Lower lobe of right lung (tissue), 2 donors: ENCODE measurements around the gene KRT79. TPM values are rescaled to one million over a fixed set of nuclear protein-coding genes. Genes with fewer than 3 reads are reported as not detected.

Source experiments
- ATAC-seq, 2 donors: fragments of 200-7000 bp; cut with Tn5 transposase; one replicate each; pipeline ENCODE4 v1.9.1; 2020 to 2022; ENCODE audit warnings: mild to moderate bottlenecking in 2 of 2, moderate library complexity in 2 of 2
- DNase-seq: peaks from one replicate; pipeline ENCODE4 v3.0.0-alpha.2; 2020
- H3K27ac ChIP-seq: fragments of 200-600 bp; one replicate; pipeline ENCODE4 v1.8.0; 2022
- H3K27me3 ChIP-seq: fragments of 200-600 bp; one replicate; pipeline ENCODE4 v1.8.0; 2022; ENCODE audit warnings: low read depth
- H3K36me3 ChIP-seq: fragments of 200-600 bp; one replicate; pipeline ENCODE4 v1.8.0; 2022; ENCODE audit warnings: mild to moderate bottlenecking
- H3K4me1 ChIP-seq: fragments of 200-600 bp; one replicate; pipeline ENCODE4 v1.8.0; 2022
- H3K4me3 ChIP-seq: fragments of 200-600 bp; one replicate; pipeline ENCODE4 v1.8.0; 2022; ENCODE audit warnings: mild to moderate bottlenecking
- H3K9me3 ChIP-seq: fragments of 200-600 bp; one replicate; pipeline ENCODE4 v1.8.0; 2022
- CTCF ChIP-seq: fragments of 200-600 bp; IDR thresholded peaks from one replicate; pipeline ENCODE4 v1.8.0; 2022; ENCODE audit warnings: antibody characterized with exemption, mild to moderate bottlenecking
- intact Hi-C: fragments of 100-400 bp; cut with DNase I; formaldehyde crosslinking; loops from one replicate; pipeline ENCODE4 v1.11.0; 2022
- total RNA-seq: library from RNA; stranded (reverse); fragmentation: NEBNext Ultra II Directional; extraction: Animal tissue kit (Norgen Biotek cat#: 25700); gene quantifications from one replicate; pipeline ENCODE4 v1.2.1, GENCODE V29; 2021
- donor health status: DM: no; HTN: yes; CAD: no; lungs with severe emphysema.

Gene KRT79
- total RNA-seq, 1 donor from 2014 or later, result 3.9 TPM

- H3K9me3 ChIP-seq, result no peaks in the 10 kb centered on the region
- H3K27ac ChIP-seq, result no peak overlapping the region
- ATAC-seq (no peak), DNase-seq (no peak)
- H3K4me1 ChIP-seq, result no peaks in the 10 kb centered on the region
- no peaks in the 10 kb centered on the region for H3K36me3 ChIP-seq
- H3K27me3 ChIP-seq, result no peaks in the 10 kb centered on the region
- intact Hi-C loops, result no loop called here
- H3K4me3 ChIP-seq, result no peak overlapping the region
- no peak for TF ChIP-seq CTCF
Measured at GRCh38 chr12:52828591-52829021, 5.5 kb downstream of the KRT79 start.

- H3K4me3 ChIP-seq, result no peak overlapping the region
- H3K36me3 ChIP-seq, result no peaks in the 10 kb centered on the region
- no peak overlapping the region for H3K27ac ChIP-seq
- no peak for ATAC-seq
- intact Hi-C loops, result no loop called here
- no peaks in the 10 kb centered on the region for H3K4me1 ChIP-seq
- no peak for TF ChIP-seq CTCF
- no peak for DNase-seq
- no peaks in the 10 kb centered on the region for H3K27me3 ChIP-seq
- H3K9me3 ChIP-seq, result no peaks in the 10 kb centered on the region
Measured at GRCh38 chr12:52828156-52828555, 6.0 kb downstream of the KRT79 start.

- H3K4me1 ChIP-seq, result no peaks in the 10 kb centered on the region
- no peak overlapping the region for H3K27ac ChIP-seq
- H3K9me3 ChIP-seq, result no peaks in the 10 kb centered on the region
- H3K4me3 ChIP-seq, result no peak overlapping the region
- H3K27me3 ChIP-seq, result no peaks in the 10 kb centered on the region
- no peak for TF ChIP-seq CTCF
- ATAC-seq (no peak), DNase-seq (no peak)
- H3K36me3 ChIP-seq, result no peaks in the 10 kb centered on the region
- intact Hi-C loops, result no loop called here
Measured at GRCh38 chr12:52827499-52828090, 6.5 kb downstream of the KRT79 start.

GRCh38 chr12:52826611-52827498 is 7.3 kb downstream of the KRT79 start:
- ATAC-seq (peak; percentile 26 to 64), DNase-seq (no peak)
- intact Hi-C loops, result no loop called here
- Histone ChIP-seq H3K4me3 (no peak overlapping the region), H3K27ac (no peak overlapping the region), H3K4me1 (peaks cover 6% of the 10 kb centered on the region), H3K27me3 (peaks cover 5% of the 10 kb centered on the region), H3K9me3 (no peaks in the 10 kb centered on the region), H3K36me3 (no peaks in the 10 kb centered on the region)
- no peak for TF ChIP-seq CTCF

GRCh38 chr12:52825961-52826360 is 8.2 kb downstream of the KRT79 start:
- no peak overlapping the region for H3K27ac ChIP-seq
- ATAC-seq, result no peak
- no peak for TF ChIP-seq CTCF
- peaks cover 7% of the 10 kb centered on the region for H3K4me1 ChIP-seq
- no peak overlapping the region for H3K4me3 ChIP-seq
- intact Hi-C loops, result no loop called here
- H3K27me3 ChIP-seq, result peaks cover 10% of the 10 kb centered on the region
- H3K36me3 ChIP-seq, result no peaks in the 10 kb centered on the region
- DNase-seq, result no peak
- no peaks in the 10 kb centered on the region for H3K9me3 ChIP-seq
